Caco-2 (cell line): Measurements from ENCODE around the gene KLHL26. TPM values are rescaled to one million over a fixed set of nuclear protein-coding genes. Genes with fewer than 3 reads are reported as not detected.

Source experiments
- BruUV-seq: library from RNA; stranded (reverse); fragments of 400-500 nt; replicated peaks from 2 replicates; lab custom pipeline; 2021; lab: Mats Ljungman, UMichigan
- CTCF ChIA-PET: fragments of 300-600 bp; sonication (Branson Sonifier 250); formaldehyde crosslinking; loops from one replicate; lab custom pipeline; 2022; ENCODE audit warnings: antibody characterized with exemption; lab: Charles Lee
- POLR2A ChIA-PET: fragments of 300-600 bp; sonication (Branson Sonifier 250); formaldehyde crosslinking; loops from one replicate; lab custom pipeline; 2022; ENCODE audit warnings: antibody characterized with exemption; lab: Charles Lee
- DNase-seq, 2 experiments: peaks; one replicate each; pipeline versions ENCODE4 v3.0.0 to v3.0.0-alpha.2; 2020 to 2022
- H3K27me3 ChIP-seq: replicated peaks from 2 replicates; pipeline ENCODE4 v1.6.0; 2011; ENCODE audit warnings: low read length; ENCODE audit not compliant: control insufficient read depth, insufficient read depth
- H3K36me3 ChIP-seq: 2 replicates; pipeline ENCODE4 v1.5.1; 2011; ENCODE audit warnings: low read length; ENCODE audit not compliant: control insufficient read depth, insufficient read depth
- H3K4me1 ChIP-seq: fragments of 250-450 bp; sonication (Bioruptor Pico); 2 replicates; pipeline ENCODE4 v1.5.1; 2020; ENCODE audit warnings: mild to moderate bottlenecking
- H3K4me3 ChIP-seq: 2 replicates; pipeline ENCODE4 v1.5.1; 2011; ENCODE audit warnings: low read depth, mild to moderate bottlenecking, control low read depth, low read length
- H3K9me3 ChIP-seq: fragments of 250-450 bp; sonication (Bioruptor Pico); 2 replicates; pipeline ENCODE4 v1.5.1; 2020; ENCODE audit warnings: mild to moderate bottlenecking, moderate library complexity
- H3K27ac Mint-ChIP-seq: one replicate; pipeline ENCODE4 v1.8.0; 2022; ENCODE audit warnings: mixed read lengths; ENCODE audit not compliant: unreplicated experiment
- H3K27me3 Mint-ChIP-seq: one replicate; pipeline ENCODE4 v1.8.0; 2022; ENCODE audit warnings: mixed read lengths; ENCODE audit not compliant: insufficient read depth, unreplicated experiment
- H3K36me3 Mint-ChIP-seq: one replicate; pipeline ENCODE4 v1.8.0; 2022; ENCODE audit warnings: mild to moderate bottlenecking, mixed read lengths; ENCODE audit not compliant: insufficient read depth, unreplicated experiment
- H3K4me1 Mint-ChIP-seq: one replicate; pipeline ENCODE4 v1.8.0; 2022; ENCODE audit warnings: low read depth, mixed read lengths; ENCODE audit not compliant: unreplicated experiment
- H3K4me3 Mint-ChIP-seq: one replicate; pipeline ENCODE4 v1.8.0; 2022; ENCODE audit warnings: mild to moderate bottlenecking, moderate library complexity, mixed read lengths; ENCODE audit not compliant: unreplicated experiment
- H3K9me3 Mint-ChIP-seq: one replicate; pipeline ENCODE4 v1.8.0; 2022; ENCODE audit warnings: mixed read lengths; ENCODE audit not compliant: unreplicated experiment
- CTCF ChIP-seq, 2 experiments: fragments of 200-600 bp in 1 of 2; IDR thresholded peaks; 1 replicate in 1 of 2; 2 replicates in 1 of 2; pipeline versions ENCODE4 v1.5.1 to v1.8.0; 2011 to 2022; ENCODE audit warnings: antibody characterized with exemption in 1 of 2, control low read depth in 1 of 2, inconsistent platforms in 1 of 2, low read depth in 1 of 2, low read length in 1 of 2, mild to moderate bottlenecking in 1 of 2, moderate library complexity in 1 of 2; ENCODE audit not compliant: insufficient read depth in 1 of 2, severe bottlenecking in 1 of 2, unreplicated experiment in 1 of 2
- intact Hi-C: fragments of 100-400 bp; cut with micrococcal nuclease; formaldehyde crosslinking; loops from one replicate; pipeline ENCODE4 v1.10.0; 2022; ENCODE audit not compliant: unreplicated experiment
- total RNA-seq: library from RNA; stranded (reverse); gene quantifications from 2 replicates; pipeline ENCODE4 v1.2.3, GENCODE V29; 2022

The KLHL26 gene
- total RNA-seq, 1 experiment from 2014 or later, result 9.8 TPM

DNA sequence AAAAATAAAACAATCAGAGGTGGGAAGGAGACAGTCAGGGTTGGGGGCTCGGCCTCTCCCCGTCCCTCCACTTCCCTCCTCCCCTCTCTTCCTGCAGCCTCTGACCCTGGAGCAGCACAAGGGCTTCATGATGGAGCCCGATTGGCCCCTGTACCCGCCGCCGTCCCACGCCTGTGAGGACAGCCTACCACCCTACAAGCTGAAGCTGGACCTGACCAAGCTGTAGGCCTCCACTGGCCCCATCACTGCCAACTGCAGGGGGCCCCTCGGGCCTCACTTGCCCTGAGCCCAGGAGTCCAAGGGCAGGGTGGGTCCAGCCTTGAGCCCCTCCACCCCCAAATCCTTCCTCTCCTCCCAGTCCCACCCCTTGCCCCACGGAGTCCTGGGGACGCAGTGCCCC lies 16.5 kb upstream of the KLHL26 start:
- H3K36me3 Mint-ChIP-seq, result peaks cover 4% of the 10 kb centered on the region
- Histone ChIP-seq H3K9me3 (no peaks in the 10 kb centered on the region), H3K4me3 (no peak overlapping the region), H3K36me3 (no peaks in the 10 kb centered on the region), H3K4me1 (no peaks in the 10 kb centered on the region), H3K27me3 (no peaks in the 10 kb centered on the region; the same call in 1 of the 2 replicates)
- H3K4me1 Mint-ChIP-seq, result no peaks in the 10 kb centered on the region
- intact Hi-C loops, result no loop called here
- no TSS peak for BruUV-seq
- POLR2A ChIA-PET, result no interaction called here
- TF ChIP-seq CTCF (IDR thresholded peaks at IDR 0.05; ENCODE audit: insufficient read depth in 1 of 2, low read depth in 1 of 2, low read length in 1 of 2, severe bottlenecking in 1 of 2, unreplicated experiment in 1 of 2), result no peak
- H3K27ac Mint-ChIP-seq, result no peak overlapping the region
- no peaks in the 10 kb centered on the region for H3K9me3 Mint-ChIP-seq
- peaks cover under 1% of the 10 kb centered on the region for H3K27me3 Mint-ChIP-seq
- H3K4me3 Mint-ChIP-seq, result no peak overlapping the region
- CTCF ChIA-PET, result no interaction called here
- DNase-seq, result no peak

DNA sequence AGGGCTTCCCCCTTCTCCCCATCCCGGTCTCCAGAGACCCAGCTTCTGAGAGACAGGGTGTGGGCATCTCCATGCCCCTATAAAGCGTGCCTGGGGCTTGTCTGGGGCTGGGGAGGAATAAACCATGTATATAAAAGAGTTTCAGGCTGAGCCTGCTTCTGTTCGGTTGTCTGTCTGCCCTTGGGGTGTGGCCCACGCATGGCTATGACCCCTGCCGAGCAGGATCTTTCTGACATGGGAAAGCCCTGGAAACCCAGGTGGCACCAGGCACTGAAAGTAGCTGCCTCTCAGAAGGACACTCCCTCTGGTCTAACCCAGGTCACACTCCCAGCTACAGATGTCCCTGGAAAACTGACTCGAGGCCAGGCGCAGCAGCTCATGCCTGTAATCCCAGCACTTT lies 15.9 kb upstream of the KLHL26 start:
- intact Hi-C loops, result no loop called here
- no peak for TF ChIP-seq CTCF (IDR thresholded peaks at IDR 0.05; ENCODE audit: insufficient read depth in 1 of 2, low read depth in 1 of 2, low read length in 1 of 2, severe bottlenecking in 1 of 2, unreplicated experiment in 1 of 2)
- no peaks in the 10 kb centered on the region for H3K27me3 Mint-ChIP-seq
- no peaks in the 10 kb centered on the region for H3K4me1 ChIP-seq
- peaks cover 4% of the 10 kb centered on the region for H3K36me3 Mint-ChIP-seq
- no peaks in the 10 kb centered on the region for H3K9me3 ChIP-seq
- no peaks in the 10 kb centered on the region; the same call in 1 of the 2 replicates for H3K27me3 ChIP-seq
- no peaks in the 10 kb centered on the region for H3K9me3 Mint-ChIP-seq
- H3K36me3 ChIP-seq, result no peaks in the 10 kb centered on the region
- no peak overlapping the region for H3K4me3 Mint-ChIP-seq
- no peak overlapping the region for H3K27ac Mint-ChIP-seq
- CTCF ChIA-PET, result no interaction called here
- no peak for DNase-seq
- POLR2A ChIA-PET, result no interaction called here
- no peaks in the 10 kb centered on the region for H3K4me1 Mint-ChIP-seq
- no peak overlapping the region for H3K4me3 ChIP-seq
- BruUV-seq, result no TSS peak

GRCh38 chr19:18626906-18627305 lies 9.9 kb upstream of the KLHL26 start:
- Mint-ChIP-seq H3K9me3 (no peaks in the 10 kb centered on the region), H3K4me1 (no peaks in the 10 kb centered on the region), H3K4me3 (no peak overlapping the region), H3K27me3 (peaks cover 2% of the 10 kb centered on the region), H3K27ac (no peak overlapping the region), H3K36me3 (no peaks in the 10 kb centered on the region)
- ChIA-PET CTCF (no interaction called here), POLR2A (no interaction called here)
- intact Hi-C loops, result no loop called here
- DNase-seq, result no peak
- no peak for TF ChIP-seq CTCF (IDR thresholded peaks at IDR 0.05; ENCODE audit: insufficient read depth in 1 of 2, low read depth in 1 of 2, low read length in 1 of 2, severe bottlenecking in 1 of 2, unreplicated experiment in 1 of 2)
- Histone ChIP-seq H3K4me1 (no peaks in the 10 kb centered on the region), H3K36me3 (no peaks in the 10 kb centered on the region), H3K27me3 (no peaks in the 10 kb centered on the region), H3K4me3 (no peak overlapping the region), H3K9me3 (no peaks in the 10 kb centered on the region)
- no TSS peak for BruUV-seq
